OCI-M2 (cell line): ENCODE measurements around the gene MACROD2.

Experiments
- DNase-seq: peaks from one replicate; lab custom pipeline; 2025; ENCODE audit not compliant: unreplicated experiment; lab: John Stamatoyannopoulos, UW

The MACROD2 gene

DNA sequence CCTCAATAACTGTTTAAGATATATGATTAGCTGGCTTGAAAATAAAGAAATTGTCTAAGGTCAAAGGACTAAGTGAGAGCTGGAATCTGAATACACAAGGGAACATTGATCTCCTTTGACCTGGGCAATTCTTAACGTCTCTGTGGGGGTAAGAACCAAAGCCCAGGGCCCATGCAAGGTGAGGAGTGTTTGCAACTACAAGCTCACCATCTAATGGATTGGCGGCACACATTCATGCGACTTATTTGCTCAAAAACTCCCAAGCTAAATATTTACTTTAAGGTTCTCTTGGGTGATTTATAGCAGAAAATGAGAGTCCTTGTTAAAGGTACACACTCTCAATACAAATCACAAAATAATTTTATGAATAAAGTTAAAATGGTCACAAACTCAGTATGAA is 734.1 kb downstream of the MACROD2 start:
- DNase-seq = no peak

DNA sequence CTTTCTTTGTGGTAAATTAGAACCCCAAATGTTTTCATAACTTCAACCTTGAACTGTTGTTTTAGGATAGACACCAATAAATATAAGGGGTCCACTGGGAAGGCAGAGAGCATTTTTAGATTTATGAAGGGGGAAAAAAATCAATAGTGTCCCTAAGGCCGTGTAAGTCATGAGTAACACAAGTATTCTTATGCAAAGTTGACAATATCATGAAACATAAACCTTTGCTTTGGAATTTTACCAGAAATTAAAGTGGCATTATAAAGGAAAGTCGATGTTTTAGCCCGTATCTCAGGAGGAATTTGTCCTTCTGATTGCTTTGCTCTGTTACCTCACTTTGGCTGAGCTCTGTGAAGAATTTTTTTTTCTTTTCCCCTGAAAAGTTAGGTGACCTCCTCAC is 737.0 kb downstream of the MACROD2 start:
- no peak for DNase-seq

DNA sequence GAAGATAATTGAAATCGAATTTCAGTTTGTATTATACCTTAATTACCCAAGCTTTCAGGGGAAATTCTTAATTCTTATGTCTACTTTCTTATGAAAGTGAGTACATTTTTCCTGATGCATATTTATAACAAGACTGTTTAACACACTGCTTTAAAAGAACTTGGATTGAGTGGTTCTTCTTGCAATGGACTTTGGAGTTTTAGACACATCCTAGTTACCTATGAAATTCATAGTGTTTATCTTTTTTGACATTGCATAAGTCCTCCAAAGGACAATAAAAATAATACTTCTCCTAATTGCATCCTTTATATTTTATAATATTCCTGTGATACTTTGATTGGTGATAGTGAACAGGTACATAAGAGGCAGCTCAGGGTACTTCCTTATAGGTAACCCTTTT is 737.7 kb downstream of the MACROD2 start:
- DNase-seq = no peak

DNA sequence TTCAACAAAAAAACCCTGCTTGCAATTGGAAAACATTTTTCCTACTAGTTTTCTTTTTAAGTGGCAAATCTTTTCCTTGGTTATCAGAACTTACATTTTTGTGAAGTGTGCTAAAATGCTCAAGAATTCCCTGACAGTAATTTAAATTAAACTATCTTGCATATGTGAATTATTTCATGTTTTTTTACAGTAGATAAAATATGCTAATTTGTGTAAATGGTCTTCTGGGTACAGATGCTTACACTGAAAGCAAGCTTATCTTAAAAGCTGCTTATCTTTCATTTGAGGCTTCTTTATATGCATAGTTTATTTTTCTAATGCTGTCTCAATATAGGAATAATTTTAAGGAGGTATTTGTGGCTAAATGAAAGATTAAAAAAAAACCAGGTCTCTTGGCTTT is 745.1 kb downstream of the MACROD2 start:
- DNase-seq = no peak

DNA sequence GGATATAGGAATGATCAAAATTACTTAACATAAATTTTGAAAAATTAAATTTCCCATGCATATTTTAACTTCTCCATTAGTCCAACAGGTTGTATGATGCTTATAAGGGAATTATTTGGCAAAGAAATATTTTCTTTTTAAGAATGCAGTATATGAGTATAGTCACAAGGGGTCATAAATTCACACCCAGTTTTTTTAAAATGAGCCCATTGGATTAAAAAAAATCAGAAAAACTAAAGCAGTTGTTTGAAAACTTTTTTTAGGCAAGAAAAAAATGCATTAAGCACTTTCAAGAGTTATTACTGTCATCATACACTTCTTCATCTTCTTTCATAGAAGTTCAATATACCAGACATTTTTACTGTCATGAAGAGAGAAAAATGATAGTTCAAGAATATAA is 746.3 kb downstream of the MACROD2 start:
- DNase-seq = no peak

DNA sequence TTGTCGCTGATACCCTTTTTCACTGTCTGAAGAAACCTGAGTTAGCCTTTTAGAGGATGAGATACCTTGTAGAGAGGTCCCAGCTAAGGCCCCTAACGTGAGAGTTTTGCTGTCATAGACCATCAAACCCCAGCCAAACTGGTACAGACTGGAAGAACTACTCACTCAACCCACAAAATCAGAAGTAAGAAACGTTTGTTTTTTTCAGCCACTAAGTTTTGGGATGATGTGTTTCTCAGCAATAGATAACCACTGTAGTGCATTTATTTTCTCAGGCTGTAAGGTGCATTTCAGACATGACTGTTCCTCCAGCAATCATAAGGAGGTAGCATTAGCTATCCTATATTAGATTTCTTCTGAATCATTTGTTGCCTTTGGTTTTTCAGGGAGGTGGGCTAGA is 749.4 kb downstream of the MACROD2 start:
- DNase-seq = no peak

DNA sequence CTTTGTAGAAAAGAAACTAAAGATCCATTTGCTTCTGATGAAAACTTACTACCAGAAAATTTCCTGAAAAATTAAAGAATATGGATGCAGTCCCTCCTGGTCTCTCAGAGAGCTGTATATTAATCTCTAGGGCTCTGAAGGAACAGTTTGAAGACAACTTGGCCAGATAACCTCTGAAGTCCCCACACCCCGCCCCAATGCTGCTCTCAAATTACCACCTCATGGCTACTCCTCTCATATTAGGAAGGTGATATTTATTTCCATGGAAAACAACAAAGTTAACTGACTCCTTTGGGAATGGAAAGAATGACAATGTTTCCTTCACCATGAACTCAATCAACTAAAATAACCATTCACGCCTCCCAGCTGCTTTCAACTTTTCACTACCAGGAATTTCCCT is 750.5 kb downstream of the MACROD2 start:
- no peak for DNase-seq

DNA sequence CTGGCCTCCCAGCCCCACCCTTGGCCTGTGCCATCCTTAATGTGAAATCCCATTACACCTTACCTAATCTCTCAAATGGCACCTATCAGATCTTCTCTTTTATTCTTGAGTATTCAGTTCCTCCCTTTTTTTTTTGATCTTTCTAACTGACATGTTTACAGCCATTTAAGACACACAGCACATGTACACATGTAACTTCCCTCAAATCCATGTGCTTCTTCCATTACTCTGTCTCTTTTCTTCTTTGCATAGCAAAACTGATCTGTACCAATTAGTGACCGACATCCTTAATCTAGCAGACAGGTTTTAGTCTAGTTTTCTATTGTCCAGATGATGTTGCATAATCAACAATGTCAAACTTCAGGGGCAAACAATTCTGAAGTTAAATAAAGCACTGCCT is 755.9 kb downstream of the MACROD2 start:
- DNase-seq = no peak

DNA sequence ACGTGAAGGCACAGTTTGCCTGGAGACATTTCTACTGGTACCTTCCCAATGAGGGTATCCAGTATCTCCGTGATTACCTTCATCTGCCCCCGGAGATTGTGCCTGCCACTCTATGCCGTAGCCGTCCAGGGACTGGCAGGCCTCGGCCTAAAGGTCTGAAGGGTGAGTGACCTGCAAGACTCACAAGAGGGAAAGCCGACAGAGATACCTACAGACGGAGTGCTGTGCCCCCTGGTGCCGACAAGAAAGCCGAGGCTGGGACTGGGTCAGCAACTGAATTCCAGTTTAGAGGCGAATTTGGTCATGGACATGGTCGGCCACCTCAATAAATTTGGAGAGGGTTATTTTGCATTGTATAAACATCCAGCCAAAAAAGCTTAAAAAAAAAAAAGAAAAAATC is 762.4 kb downstream of the MACROD2 start:
- no peak for DNase-seq

DNA sequence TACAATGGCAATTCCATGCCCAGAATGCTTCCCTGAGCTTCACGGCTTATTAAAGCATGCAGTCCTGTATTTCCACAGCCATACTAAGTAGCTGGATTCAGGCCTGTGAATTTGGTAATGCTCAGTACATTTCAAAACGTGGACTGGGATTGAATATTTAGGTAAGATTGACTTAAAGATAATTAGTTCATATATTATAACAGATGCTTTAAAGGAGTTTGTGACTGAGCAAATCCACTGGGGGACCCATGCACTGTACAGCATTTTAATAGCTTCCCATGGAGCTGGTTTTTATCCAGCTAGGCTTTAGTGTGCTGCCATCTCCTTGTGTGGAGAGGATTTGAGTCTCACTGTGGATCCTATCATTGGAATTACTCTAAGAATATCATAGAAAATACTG is 763.0 kb downstream of the MACROD2 start:
- no peak for DNase-seq

DNA sequence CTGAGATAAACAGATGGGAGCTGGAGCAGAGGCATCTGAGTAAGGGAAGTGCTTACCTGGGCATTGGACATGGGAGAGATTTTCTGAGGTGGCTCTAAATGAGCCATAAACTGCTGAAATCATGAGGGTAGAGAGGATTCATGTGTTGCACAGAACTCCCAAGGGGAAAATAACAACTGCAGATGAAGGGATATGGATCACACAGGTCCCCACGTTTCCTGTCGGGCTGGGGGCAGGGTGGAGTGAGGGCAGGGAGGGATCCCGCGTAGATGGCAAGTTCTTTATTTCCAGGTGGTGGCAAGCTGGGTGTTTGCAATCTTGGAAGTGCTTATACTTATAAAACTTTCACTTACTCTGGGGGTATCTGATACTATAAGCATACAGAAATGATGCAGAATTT is 764.7 kb downstream of the MACROD2 start:
- DNase-seq = no peak

DNA sequence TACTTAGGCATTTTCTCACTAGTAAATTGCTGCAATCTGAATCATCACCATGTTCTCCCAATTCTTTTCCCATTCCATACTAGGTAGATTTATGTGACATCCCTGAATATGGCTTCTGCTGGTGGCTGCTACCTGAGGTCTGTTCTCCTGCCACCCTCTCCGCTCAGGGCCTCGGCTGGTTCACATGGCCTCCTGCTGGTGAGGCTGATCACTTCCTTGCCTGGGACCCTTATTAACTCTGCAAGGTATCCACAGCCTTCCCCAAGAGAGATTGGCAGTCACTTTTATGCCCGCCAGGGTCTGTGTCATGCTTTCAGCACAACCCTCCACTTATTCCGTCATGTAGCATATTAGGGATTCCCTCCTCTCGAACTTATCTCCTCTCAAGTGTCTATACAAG is 766.6 kb downstream of the MACROD2 start:
- no peak for DNase-seq

DNA sequence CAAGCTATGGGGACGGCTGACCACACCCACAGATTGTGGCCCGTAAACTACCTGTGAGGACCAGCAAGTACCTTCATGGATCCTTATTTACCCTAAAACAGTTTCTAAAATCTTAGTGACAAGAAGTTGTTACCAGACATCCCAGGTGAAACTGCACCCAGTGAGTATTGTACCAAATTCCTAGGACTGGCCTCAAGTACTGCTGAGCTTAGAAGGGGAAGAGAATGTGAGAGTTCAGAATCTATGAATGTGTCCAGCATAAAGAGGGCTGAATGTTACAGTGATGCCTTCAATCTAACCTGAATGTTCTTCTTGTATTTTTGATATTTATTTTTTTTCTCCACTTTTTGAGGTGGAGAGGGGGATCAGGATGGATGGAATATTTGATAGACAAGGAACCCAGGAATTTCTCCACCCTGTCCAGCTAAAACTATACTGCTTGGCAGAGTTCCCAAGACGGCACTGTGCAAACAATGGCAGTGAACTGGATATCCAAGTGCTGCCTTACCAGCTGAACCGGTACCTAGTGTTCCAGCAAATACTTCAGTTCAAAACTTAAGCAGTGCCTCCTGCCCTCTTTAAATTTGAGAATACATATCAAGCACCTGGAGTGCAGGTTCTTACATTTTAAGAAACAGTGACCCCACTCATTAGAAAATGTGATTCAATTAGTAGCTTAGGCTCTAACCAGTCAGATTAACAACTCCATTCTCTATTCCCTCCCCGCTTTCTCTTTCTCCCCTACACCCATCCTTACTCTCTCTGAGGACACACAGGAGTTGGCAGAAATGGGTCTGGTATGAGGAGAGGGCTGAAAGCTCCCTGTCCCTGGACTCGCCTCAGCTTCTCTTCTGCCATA is 769.4 kb downstream of the MACROD2 start:
- DNase-seq = no peak

DNA sequence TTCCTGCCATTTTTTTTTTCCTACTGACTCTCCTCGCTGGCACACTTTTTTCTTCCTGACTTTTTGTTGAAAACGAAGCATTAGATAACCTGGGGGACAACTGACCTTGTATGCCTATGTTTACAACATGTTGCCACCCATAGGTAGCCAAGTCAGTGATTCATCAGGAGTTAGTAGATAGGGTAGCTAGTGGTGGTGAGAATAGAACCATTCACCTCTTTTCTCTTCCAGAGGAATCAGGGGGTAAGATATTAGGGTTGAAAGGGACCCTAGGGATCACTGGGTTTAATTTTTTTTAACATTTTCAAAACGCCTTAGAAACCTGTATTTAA is 770.0 kb downstream of the MACROD2 start:
- no peak for DNase-seq

DNA sequence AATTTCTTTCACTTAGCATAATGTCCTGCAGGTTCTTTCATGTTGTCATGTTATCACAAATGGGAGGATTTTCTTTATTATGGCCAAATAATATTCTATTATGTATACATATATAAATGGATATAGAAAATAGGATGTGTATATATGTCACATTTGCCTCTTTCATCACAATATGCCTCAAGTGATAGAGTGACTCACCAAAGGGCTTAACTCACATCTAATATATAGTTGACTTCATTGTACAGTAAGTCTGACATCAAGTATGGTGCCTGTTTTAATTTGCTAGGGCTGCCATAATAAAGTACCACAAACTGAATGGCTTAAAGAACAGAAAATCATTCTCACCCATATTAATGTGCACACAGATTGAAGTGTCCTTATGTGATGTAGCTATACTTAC is 778.2 kb downstream of the MACROD2 start:
- DNase-seq = no peak

DNA sequence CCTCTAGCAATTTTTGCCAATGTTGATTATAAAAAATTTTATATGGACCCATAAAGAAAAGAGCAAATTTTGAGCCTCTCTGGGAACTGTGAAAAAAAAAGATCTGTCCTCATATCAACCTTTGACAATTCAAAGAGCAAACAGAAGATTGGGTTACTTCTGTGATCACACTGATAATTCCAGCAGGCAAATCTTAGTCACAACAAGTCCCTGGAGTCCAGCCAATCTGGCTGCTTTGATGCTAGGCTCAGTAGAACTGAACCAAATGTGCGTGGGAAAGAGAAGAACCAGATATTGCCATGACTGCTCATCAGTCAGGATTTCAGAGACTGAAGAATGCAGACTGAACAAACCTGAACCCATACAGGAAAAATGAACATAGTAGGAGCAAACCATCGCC is 780.5 kb downstream of the MACROD2 start:
- DNase-seq = no peak

DNA sequence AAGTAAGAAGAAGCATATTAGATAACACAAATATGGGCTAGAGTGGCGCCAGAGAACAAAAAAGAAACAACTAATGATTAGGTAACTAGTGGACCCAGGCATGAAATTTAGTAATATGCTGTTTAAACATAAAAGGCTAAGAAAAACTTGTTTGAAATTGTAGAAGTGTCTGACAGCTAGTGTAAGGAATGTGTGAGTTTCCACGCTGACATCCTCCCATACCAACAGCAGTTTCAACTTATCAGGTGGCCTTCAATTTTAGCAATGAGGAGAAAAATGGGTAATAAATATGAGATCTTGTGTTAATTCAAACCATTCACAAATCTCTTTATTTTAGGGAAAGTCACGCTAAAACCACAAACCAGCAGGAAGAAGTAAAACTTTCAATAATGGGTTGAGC is 782.3 kb downstream of the MACROD2 start:
- DNase-seq = no peak

DNA sequence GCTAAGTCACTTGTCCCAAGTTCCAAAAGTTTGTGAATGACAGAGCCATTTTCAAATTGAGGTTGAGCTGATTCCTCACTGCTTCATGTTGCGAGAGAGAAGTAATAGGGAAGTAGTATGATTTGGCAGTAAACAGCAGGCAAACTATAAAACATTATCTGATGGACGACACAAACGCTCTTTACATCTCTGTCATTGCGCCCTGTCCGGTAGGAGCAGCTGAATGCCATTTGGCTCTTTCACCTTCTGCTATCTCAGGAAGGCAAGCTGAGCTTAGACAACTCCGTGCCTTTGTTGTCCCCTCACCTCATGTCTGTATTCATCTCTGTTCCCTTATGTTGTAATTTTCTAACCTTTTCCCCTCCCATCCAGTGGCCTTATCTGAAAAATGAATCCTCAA is 782.8 kb downstream of the MACROD2 start:
- no peak for DNase-seq

DNA sequence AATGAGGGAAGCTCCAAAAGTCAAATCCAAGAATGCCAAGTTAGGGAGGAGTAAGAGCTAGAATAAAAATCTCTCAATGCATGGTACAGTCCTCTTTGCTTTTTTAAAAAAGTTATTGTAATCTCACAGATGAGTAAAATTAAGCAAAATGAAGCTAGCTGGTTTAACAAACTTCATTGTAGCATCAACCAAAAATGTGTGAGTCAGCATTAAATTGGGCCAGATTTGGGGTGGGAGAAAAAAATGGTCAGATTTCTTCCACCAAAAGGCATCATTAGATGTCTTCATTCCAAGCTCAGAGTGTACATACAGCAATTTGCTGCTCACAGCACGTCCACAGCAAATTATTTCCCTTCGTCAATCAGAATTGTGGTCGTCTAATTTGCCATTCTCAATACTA is 783.6 kb downstream of the MACROD2 start:
- no peak for DNase-seq

DNA sequence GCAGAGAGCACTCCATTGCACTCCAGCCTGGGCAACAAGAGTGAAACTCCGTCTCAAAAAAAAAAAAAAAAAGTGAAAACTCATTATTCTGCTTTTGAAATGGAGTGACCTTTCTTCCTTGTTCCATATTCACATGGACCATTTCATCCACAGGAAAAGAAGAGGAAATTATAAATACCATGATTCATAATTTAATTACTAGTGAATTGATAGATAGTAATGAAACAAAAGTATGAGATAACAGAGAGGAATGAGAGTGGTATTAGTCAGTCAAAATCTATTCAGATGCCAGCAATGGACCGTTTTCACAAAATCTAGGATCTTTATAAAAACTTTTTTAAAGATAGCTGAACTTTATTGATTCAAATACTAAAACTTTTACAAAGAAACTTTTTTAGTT is 785.2 kb downstream of the MACROD2 start:
- DNase-seq = no peak

DNA sequence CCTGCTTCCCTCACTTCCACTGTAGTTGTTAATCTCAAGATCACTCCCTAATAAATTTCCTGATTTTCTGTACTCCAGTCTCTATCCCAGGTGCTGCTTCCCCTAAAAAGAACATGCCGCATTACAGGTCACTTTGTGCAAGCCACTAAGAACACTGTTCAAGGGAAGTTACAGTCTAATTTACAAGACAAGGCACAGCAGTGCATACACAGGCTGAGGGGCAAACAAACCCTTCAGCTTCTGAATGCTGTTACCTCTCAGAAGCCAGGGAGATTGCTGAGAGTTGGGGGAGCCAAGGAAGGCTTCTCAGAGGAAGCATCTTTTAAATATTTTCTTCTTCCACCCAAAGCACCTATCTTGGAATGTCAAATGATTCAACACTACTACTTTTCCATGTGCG is 787.4 kb downstream of the MACROD2 start:
- no peak for DNase-seq

DNA sequence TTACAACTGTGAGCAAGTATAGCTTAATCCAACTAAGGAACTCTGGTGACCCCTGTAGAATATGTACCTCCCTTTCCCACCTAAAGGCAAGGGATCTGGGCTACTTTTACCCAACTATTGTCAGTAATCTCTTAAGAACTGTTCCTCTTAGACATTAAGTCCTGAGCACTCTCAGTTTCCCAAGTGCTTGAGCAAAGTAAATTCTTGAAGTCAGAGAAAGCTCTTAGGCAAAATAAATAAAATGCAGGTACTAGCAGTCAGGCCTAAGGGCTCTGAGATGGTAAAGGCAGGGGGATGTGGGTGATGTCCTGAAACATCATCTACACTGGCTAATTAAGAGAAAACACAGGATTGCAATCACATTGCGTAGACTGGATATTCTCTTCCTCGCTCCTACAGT is 788.5 kb downstream of the MACROD2 start:
- no peak for DNase-seq

DNA sequence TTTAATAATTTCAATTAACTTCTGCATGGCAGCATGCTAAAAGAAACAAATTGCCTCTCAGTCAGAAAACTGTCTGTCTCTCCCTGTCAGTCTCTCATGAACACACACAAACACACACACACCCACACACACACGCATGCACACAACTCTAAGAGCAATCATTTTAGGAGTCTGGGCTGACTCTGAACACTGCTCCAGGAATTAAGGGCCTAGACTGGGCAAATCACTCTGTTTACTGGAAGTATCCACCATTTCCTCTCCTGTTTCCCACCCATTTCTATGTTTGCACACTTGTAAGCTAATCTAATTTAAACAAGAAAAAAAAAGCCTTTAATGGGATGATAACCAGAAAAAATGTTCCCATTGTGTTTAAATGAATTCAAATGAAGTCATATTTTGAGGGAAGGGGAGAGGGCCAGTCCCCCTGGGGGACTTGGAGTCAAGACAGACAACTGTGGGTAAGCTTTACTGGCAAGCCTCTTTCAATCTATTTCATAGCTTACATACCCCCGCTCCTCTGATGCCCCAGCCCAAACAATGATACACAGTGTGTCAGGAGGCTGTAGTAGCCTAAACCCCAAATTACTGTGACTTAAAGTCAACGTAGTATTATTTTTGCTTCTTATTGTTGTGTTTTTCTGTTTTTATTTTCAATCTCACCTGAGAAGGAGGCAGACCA is 789.9 kb downstream of the MACROD2 start:
- no peak for DNase-seq
